Caki2 (cell line): Measurements from ENCODE around the gene MCRIP2. TPM values are rescaled to one million over a fixed set of nuclear protein-coding genes. Genes with fewer than 3 reads are reported as not detected.
"Not testable (repeated sequence)": the region's sequence is repeated elsewhere in the genome, so short reads cannot be mapped to it uniquely, and the experiment has no call there.

Experiments
- DNase-seq: peaks from one replicate; pipeline ENCODE4 v3.0.0-alpha.2; 2015; ENCODE audit warnings: low read depth
- in situ Hi-C: cut with HindIII; loops from 2 replicates; pipeline ENCODE4 v1.10.0; 2016; ENCODE audit warnings: low sequenced_read_pairs, low pct_unique_long_range_greater_than_20kb, mixed read lengths
- total RNA-seq: library from RNA; depleted of rRNA; stranded (reverse); fragments of >200 nt; shearing (Covaris generic); gene quantifications from 2 replicates; pipeline ENCODE4 v1.2.3, GENCODE V29; 2014; ENCODE audit warnings: low replicate concordance; rRNA removed

Gene MCRIP2
- 93.0 and 94.1 TPM in 2 replicates for total RNA-seq

GRCh38 chr16:641326-642188, at the start of gene MCRIP2:
TSS of gene MCRIP2 (plus strand) at chr16:641828. CDS start at chr16:641992, 164 bp downstream.
- peak; percentile 88 for DNase-seq
- in situ Hi-C loops: no loop called here

DNA sequence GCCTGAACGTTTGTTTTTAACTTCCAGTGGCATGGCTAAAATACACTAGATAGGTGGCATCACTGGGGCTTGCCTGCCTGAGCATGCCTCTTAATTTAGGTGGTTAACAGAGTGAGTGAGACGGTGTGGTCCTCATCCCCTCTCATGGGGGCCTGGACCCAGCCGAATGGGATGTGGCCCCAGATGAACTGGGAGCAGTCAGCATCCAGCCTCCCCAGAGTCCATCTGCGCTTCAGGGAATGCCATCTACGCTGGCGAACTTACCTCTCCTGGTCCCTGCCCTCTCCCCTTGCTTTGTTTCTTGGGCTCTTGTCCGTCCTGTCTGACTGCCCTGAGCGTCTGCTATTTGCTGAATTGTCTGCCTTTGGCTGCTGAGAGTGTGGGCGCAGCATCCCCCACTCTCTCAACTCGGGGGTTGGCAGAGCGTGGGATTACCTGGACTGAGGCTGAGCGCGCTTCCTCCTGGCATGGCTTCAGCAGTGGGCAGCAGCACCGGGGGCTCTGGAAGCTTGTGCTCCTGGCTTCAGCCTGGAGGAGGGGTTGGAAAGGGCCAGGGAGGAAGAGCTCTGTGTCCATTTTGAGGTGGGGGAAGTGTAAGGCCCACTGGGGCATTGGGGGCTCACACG, 49.6 kb upstream of the MCRIP2 start:
- in situ Hi-C loops: no loop called here
- DNase-seq: no peak

GRCh38 chr16:592518-593306, 48.9 kb upstream of the MCRIP2 start:
- in situ Hi-C loops: no loop called here

DNA sequence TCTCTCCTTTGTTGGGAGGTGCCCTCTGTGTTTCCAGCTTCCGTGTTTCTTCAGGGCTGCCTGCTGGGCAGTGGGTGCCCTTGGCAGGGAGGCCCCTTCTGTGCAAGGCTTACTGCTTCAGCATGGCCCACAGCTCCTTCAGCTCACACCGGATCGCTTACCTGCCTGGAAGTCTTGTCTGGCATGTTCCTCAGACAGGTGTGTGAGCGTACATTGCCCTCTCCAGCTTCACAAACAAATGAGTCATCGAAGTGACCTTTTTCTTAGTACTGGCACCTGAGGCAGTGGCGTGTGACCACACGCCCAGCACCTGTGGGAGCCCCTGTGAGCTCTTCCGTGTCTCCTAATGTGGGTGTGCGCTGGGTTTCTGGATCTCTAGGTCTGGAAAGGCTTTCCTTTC, 48.2 kb upstream of the MCRIP2 start:
- DNase-seq: no peak
- in situ Hi-C loops: no loop called here

More at GRCh38 chr16:592518-593306, 48.9 kb upstream of the MCRIP2 start:
- DNase-seq: peak; percentile 50

GRCh38 chr16:593807-594206, 47.8 kb upstream of the MCRIP2 start:
- no peak for DNase-seq
- in situ Hi-C loops: no loop called here

DNA sequence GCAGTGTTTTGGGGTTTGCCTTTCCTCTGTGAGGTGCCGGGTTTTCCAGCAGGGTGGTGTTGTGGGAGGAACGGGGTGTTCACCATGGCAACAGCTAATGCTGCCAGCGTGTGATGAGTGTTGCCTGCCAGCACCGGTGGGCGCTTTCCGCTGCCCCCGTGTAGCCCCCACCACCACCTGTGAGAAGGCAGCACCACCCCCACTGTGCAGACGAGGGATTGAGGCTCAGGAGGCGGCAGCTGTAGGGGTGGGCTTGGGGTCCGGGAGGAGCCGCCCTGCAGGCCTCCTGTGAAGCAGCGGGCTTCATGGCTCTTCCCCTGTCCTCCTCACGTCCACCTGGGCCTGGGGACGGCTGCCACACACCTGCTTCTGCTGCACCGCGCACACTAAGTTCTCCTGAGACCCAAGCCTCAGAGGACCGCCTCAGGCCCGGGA, 46.5 kb upstream of the MCRIP2 start:
- in situ Hi-C loops: no loop called here
- no peak for DNase-seq

DNA sequence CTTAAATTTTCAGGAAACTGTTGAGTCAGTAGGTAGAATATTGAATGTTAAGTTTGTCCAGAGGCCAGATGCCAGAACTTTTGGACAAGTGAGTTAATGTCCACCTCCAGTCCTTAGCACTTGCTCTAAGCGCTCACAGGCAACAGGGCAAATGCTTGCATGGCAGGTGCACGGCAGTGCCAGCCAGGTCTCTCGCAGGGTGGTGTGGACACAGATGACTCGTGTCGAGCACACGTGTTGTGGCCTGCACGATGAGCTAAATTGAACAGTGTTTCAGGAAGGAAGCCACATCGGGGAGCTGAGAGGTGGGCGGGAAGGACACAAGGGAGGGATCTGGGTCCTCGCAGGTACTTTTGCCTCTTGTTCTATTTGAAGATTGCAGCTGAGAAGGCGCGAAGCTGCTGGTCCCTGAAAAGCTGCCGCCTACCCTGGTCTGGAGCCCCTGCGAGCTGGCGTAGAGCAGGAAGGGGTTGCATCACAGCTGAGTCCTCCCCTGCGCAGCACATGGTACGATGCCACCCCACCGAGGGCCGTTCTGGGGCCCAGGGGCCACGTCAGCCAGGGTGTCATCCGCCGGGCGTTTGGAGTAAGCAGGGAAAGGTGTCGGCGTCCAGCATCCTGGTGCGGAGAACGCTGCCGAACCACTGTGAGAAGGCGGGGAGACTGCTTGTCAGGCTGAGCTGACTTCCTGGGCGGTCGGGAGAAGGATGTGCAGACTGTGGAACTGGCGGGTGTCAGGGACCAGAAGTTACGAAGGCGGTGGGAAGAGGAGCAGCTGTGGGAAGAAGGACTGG, 45.5 kb upstream of the MCRIP2 start:
- in situ Hi-C loops: no loop called here
- no peak for DNase-seq

DNA sequence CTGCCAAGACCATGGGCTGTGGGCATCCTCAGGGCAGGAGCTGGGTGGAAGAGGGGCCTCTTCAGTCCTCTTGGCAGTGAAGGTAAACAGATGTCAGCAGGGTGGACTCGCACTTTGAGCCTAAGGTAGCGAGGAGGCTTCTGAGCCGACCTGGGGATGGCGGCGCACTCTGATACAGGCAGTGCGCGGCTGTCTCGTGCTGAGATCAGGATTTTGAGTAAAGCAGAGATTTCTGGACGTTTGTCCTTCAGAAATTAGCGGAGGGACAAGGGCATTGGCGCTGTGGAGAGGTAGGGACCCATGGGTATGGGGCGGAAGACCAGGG, 44.9 kb upstream of the MCRIP2 start:
- no peak for DNase-seq
- in situ Hi-C loops: no loop called here

DNA sequence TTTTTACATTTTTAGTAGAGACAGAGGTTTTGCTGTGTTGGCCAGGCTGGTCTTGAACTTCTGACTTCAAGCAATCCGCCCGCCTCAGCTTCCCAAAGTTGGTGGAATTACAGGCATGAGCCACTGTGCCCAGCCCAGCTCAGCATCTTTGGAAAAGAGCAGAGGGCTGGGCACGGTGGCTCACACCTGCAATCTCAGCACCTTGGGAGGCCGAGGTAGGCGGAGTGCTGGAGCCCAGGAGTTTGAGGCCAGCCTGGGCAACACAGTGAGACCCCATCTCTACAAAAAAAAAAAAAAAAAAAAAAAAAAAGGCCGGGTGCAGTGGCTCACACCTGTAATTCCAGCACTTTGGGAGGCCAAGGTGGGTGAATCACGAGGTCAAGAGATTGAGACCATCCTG, 44.0 kb upstream of the MCRIP2 start:
- in situ Hi-C loops, DNase-seq: not testable (repeated sequence)

DNA sequence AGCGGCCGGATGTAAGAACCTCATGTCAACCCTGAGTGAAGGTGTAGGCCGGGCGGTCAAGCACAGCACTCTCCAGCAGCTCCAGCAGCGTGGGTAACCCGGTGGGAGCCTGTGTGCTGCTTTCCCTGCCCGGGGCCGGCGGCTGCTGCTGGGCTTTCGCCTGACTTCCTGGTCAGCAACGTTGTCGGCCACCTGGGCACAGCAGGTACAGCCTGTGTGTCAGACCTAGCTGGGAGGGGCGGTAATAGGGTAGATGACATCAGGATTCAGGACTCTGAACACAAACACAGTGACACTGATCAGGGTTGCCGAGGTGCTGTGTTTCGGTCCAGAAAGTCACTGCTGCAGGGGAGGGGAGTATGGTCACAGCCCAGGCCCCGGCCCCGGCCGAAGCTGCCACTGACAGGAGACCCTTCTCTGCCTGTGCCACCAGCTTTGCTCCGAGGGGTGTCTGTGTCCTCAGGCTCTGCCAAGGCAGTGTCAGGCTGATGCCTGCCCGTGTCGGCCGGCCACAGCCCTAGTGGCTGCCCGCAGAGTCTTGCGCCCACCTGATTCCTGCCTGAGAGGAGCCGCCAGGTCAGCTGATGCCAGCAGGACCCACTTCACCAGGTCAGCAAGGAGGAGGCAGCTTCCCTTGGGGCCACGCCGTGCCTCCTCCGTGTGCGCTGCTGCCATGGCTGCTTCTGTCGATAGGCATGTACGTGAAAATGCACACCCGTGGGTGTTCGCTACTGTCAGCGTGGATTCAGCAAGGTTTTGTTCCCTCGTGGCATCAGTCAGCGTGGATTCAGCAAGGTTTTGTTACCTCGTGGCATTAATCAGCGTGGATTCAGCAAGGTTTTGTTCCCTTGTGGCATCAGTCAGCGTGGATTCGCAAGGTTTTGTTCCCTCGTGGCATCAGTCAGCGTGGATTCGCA, 42.5 kb upstream of the MCRIP2 start:
- no peak for DNase-seq
- in situ Hi-C loops: no loop called here

- in situ Hi-C loops: no loop called here
- no peak for DNase-seq
Measured at GRCh38 chr16:600781-601180, 40.8 kb upstream of the MCRIP2 start.

DNA sequence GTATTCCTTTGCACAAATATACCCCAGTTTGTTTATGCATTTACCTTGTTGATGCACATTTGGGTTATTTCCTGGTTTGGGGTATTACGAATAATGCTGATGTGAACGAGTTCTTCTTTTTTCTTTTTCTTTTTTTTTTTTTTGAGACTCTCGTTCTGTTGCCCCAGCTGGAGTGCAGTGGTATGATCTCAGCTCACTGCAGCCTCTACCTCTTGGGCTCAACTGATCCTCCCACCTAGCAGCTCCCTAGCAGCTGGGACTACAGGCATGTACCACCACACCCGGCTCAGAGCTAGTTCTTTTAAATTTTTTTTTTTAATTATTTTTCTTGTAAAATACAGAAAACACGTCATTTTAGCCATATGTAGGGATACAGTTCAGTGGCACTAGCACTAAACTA, 37.7 kb upstream of the MCRIP2 start:
- in situ Hi-C loops: no loop called here
- no peak for DNase-seq

DNA sequence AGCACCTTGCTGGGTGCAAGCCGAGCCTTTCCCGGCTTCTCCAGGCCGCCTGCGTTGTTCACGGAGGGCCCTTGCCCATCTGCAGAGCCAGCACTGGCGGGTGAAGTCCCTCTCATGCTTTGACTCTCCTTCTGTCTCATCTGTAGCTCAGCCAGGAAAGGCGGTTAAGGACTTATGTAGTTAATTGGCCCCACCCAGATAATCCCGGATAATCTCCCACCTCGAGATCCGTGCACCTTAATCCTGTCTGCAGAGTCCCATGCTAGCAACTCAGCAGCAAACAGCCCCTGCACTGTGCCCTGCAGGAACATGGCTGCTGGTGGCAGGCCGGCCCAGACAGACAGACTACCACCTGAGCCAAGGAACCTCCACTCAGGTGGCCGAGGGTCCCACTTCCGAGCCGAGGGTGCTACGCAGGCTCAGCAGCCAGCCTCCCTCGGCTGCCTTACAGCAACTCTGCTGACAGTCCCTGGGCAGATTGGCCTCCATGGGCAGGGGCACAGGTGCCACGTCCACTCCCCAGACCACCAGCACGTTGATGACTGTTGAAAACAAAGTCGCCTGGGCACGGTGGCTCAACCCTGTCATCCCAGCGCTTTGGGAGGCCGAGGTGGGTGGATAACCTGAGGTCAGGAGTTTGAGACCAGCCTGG, 34.8 kb upstream of the MCRIP2 start:
- in situ Hi-C loops: no loop called here
- no peak for DNase-seq

DNA sequence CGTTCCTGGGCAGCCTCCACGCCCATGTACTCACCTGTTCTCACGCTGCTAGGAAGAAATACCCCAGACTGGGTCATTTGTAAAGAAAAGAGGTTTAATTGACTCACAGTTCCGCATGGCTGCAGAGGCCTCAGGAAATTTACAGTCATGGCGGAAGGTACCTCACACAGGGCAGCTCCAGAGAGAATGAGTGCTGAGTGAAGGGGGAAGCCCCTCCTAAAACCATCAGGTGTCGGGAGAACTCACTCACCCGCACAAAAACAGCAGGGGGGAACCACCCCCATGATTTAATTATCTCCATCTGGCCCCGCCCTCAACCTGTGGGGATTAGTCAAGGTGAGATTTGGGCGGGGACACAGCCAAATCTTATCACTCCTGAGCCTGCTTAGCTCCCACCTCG, 33.6 kb upstream of the MCRIP2 start:
- no peak for DNase-seq
- in situ Hi-C loops: no loop called here

DNA sequence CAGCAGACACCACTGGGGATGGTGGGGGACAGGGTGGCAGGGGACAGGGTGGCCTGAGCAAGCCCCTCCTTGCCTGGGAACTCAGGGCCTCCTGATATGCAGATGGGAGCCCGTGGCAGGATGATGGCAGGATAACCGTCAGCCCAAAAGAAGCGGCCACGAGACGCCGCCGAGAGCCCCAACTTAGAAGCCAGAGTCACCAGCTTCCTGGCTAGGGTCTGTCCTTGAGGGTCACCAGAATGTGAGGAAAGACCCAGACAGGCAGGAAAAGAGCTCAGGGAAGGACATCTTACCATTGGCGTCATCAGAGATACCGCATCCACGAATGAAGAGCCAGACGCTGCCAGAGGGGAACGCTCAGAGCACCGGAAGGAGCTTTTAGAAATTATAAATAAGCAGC, 32.3 kb upstream of the MCRIP2 start:
- in situ Hi-C loops: no loop called here
- DNase-seq: no peak

- no peak for DNase-seq
- in situ Hi-C loops: no loop called here
Measured at GRCh38 chr16:609984-610383, 31.6 kb upstream of the MCRIP2 start.
